DND-41 (cell line): ENCODE results near the gene SAT1.

Source experiments
- CTCF ChIP-seq: IDR thresholded peaks from 2 replicates; pipeline ENCODE4 v1.5.1; 2012; ENCODE audit warnings: borderline replicate concordance, low read length, moderate library complexity, mild to moderate bottlenecking; ENCODE audit not compliant: poor library complexity, severe bottlenecking; ENCODE audit errors: extremely low read depth
- EZH2 ChIP-seq: IDR thresholded peaks from 3 replicates; pipeline ENCODE4 v1.6.1; 2012; ENCODE audit warnings: borderline replicate concordance, low read depth, mild to moderate bottlenecking, moderate library complexity, low read length, inconsistent platforms; ENCODE audit not compliant: severe bottlenecking

DNA sequence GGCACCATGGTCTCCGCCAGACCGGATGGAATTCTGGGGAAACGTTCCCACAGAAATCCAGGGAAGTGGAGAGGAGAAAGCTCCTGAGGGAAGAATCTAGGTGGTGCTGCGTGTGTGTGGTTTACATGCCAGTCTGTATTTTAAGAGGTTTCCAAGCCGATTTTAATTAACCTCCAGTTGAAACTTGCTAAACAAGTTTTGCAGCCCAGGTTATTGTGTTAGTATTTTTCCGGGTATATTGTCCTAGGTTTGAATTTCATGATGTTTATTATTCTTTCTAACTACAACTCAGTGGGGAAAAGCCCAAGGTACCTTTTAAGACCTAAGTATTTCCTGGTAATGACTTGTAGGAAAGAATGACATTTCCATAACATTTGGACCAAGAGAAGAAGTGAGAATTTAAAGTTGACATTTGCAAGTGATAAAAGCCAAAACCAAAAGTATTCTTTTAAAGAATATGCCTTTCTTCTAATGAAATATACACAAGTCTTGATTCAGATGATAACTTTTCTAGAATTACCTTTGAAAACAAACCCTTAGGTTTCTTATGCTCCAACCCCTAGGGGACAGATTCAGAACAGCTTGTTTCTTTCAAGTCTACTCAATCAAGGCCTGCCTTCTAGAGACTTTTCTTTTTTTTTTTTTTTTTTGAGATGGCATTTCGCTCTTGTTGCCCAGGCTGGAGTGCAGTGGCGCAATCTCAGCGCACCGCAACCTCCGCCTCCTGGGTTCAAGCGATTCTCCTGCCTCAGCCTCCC is 14.6 kb downstream of the SAT1 start:
- TF ChIP-seq EZH2 (no peak), CTCF (no peak)
